Endothelial cell of umbilical vein (primary cell): ENCODE measurements around the gene OTUB1. TPM values are rescaled to one million over a fixed set of nuclear protein-coding genes. Genes with fewer than 3 reads are reported as not detected.

Experiments
- polyA plus RNA-seq, 4 experiments: library from polyadenylated mRNA; depleted of rRNA in 3 of 4; stranded (reverse) in 3 of 4; unstranded in 1 of 4; fragments of >200 nt; gene quantifications; 2 replicates each; pipeline versions ENCODE4 v1.2.1 to v1.2.3, GENCODE V29; 2011 to 2012; ENCODE audit warnings: missing spikeins in 1 of 4
- small RNA-seq: library from RNA; depleted of rRNA; stranded (forward); fragments of <200 nt; gene quantifications from one replicate; pipeline ENCODE3, GENCODE V24; 2012; ENCODE audit warnings: low replicate concordance, low read depth; ENCODE audit not compliant: insufficient read depth, insufficient read length
- total RNA-seq: library from RNA; stranded (reverse); gene quantifications from 2 replicates; pipeline ENCODE4 v1.2.3, GENCODE V29; 2021

The OTUB1 gene
- total and polyA plus RNA-seq, 2 donors (not counting 3 experiments of a cell fraction or from before 2014, with no cell fraction given) = 81.9 to 256 TPM

Small RNAs within 50 kb of the gene (small RNA-seq; reads per million reads assigned to genes)
- gene RNU6-45P = not detected

Other genes starting within 250 kb of the OTUB1 start
- gene ZFTA, start 217.7 kb upstream of the OTUB1 start, total RNA-seq = 25.2 and 32.0 TPM in 2 replicates
- gene ZFTA, start 217.7 kb upstream of the OTUB1 start, polyA plus RNA-seq = 9.9 and 10.5 TPM in 2 replicates
- 51.5 and 54.5 TPM in 2 replicates for gene SPINDOC, start 173.0 kb upstream of the OTUB1 start, total RNA-seq
- gene SPINDOC, start 173.0 kb upstream of the OTUB1 start, polyA plus RNA-seq = 29.4 and 33.8 TPM in 2 replicates
- 33.4 and 34.7 TPM in 2 replicates for gene MARK2, start 147.3 kb upstream of the OTUB1 start, total RNA-seq
- gene MARK2, start 147.3 kb upstream of the OTUB1 start, polyA plus RNA-seq = 16.6 and 16.7 TPM in 2 replicates
- gene RCOR2, start 69.3 kb upstream of the OTUB1 start, total RNA-seq = 0.13 and 1.7 TPM in 2 replicates
- gene RCOR2, start 69.3 kb upstream of the OTUB1 start, polyA plus RNA-seq = 0.43 and 0.63 TPM in 2 replicates
- gene NAA40, start 47.4 kb upstream of the OTUB1 start, total RNA-seq = 30.9 and 32.3 TPM in 2 replicates
- 22.8 and 28.5 TPM in 2 replicates for gene NAA40, start 47.4 kb upstream of the OTUB1 start, polyA plus RNA-seq
- 307 and 339 TPM in 2 replicates for gene COX8A, start 11.8 kb upstream of the OTUB1 start, total RNA-seq
- 930 and 1,340 TPM in 2 replicates for gene COX8A, start 11.8 kb upstream of the OTUB1 start, polyA plus RNA-seq
- gene FLRT1, start 49.5 kb downstream of the OTUB1 start, total RNA-seq = not detected in 2 replicates
- gene FLRT1, start 49.5 kb downstream of the OTUB1 start, polyA plus RNA-seq = not detected in 2 replicates
- 16.2 and 16.6 TPM in 2 replicates for gene MACROD1, start 179.7 kb downstream of the OTUB1 start, total RNA-seq
- 11.0 and 16.9 TPM in 2 replicates for gene MACROD1, start 179.7 kb downstream of the OTUB1 start, polyA plus RNA-seq
- 223 and 226 TPM in 2 replicates for gene STIP1, start 199.7 kb downstream of the OTUB1 start, total RNA-seq
- 91.9 and 117 TPM in 2 replicates for gene STIP1, start 199.7 kb downstream of the OTUB1 start, polyA plus RNA-seq
- gene FERMT3, start 220.3 kb downstream of the OTUB1 start, total RNA-seq = 63.4 and 64.4 TPM in 2 replicates
- 100 and 111 TPM in 2 replicates for gene FERMT3, start 220.3 kb downstream of the OTUB1 start, polyA plus RNA-seq
- gene TRPT1, start 239.7 kb downstream of the OTUB1 start, total RNA-seq = 26.2 and 28.0 TPM in 2 replicates
- 56.6 and 69.5 TPM in 2 replicates for gene TRPT1, start 239.7 kb downstream of the OTUB1 start, polyA plus RNA-seq
- 37.1 and 37.8 TPM in 2 replicates for gene NUDT22, start 239.8 kb downstream of the OTUB1 start, total RNA-seq
- gene NUDT22, start 239.8 kb downstream of the OTUB1 start, polyA plus RNA-seq = 54.8 and 71.9 TPM in 2 replicates
- gene DNAJC4, start 244.1 kb downstream of the OTUB1 start, total RNA-seq = 23.5 and 24.4 TPM in 2 replicates
- 41.2 and 64.6 TPM in 2 replicates for gene DNAJC4, start 244.1 kb downstream of the OTUB1 start, polyA plus RNA-seq
- 89.6 and 98.1 TPM in 2 replicates for gene VEGFB, start 248.1 kb downstream of the OTUB1 start, total RNA-seq
- 18.3 and 19.3 TPM in 2 replicates for gene VEGFB, start 248.1 kb downstream of the OTUB1 start, polyA plus RNA-seq